CD1c-positive myeloid dendritic cell (primary cell): Measurements from ENCODE around the gene CDK6.
"Not testable (repeated sequence)": the region's sequence is repeated elsewhere in the genome, so short reads cannot be mapped to it uniquely, and the experiment has no call there.

Experiments used
- DNase-seq: peaks from one replicate; pipeline ENCODE4 v3.0.0-alpha.2; 2016; ENCODE audit errors: extremely low spot score

CDK6 gene

DNA sequence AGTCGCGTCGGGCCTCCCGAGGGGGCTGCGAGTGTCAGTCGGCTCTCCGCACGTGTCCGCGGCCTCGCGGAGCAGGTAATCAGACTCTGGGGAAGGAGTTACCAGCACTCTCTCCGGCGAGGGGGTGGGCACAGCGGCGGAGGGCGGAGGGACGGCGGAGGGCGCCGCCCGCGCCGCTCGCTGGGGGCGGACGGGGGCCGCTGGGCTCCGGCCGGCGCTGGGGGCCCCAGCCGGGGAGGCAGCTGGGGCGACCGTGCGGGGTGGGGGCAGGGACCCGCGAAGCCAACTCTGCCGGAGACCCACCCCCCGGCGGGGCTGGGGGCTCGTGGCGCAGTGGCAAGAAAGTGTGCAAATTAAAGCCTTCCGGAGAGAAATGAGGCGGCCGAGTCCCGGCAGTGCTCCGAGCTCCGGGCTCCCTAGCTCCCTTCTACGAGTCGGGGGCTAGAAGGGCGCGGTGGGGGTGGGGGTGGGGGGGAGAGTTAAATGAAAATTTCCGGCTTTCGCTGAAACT, at the start of gene CDK6:
TSS of gene CDK6 (minus strand) at position 85 of the 511 bp plus-strand sequence. CDS start 3,250 bp downstream, outside the sequence.
- peak; percentile 42 for DNase-seq

DNA sequence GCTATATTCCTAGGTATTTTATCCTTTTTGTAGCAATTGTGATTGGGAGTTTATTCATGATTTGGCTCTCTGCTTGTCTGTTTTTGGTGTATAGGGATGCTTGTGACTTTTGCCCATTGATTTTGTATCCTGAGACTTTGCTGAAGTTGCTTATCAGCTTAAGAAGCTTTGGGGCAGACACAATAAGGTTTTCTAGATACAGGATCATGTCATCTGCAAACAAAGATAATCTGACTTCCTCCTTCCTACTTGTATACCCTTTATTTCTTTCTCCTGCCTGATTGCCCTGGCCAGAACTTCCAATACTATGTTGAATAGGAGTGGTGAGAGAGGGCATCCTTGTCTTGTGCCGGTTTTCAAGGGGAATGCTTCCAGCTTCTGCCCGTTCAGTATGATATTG, 49.7 kb upstream of the CDK6 start:
- not testable (repeated sequence) for DNase-seq

DNA sequence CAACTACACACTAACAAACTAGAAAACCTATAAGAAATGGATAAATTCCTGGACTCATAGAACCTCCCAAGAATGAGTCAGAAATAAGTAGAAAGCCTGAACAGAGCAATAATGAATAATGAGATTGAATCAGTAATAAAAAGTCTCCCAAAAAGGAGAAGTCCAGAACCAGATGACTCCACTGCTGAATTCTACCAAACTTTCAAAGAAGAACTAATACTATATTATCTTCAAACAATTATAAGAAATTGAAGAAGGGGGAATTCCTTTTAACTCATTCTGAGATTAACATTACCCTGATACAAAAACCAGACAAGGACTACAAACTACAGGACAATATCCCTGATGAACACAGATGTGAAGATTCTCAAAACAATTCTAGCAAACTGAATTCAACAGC, 47.8 kb upstream of the CDK6 start:
- no peak for DNase-seq

DNA sequence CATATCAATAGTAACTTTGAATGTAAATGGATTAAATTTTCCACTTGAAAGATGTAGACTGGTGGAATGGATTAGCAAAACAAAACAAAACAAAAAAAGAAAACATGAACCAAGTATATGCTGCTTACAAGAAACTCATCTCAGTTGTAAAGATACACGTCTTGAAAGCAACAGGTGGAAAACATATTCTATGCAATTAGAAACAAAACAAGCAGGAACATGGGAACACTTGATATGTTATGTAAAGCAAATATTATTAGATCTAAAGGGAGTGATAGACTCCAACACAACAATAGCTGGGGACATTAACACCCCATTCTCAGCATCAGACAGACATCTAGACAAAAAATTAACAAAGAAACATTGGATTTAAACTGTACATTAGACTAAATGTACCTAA, 46.4 kb upstream of the CDK6 start:
- DNase-seq = no peak

DNA sequence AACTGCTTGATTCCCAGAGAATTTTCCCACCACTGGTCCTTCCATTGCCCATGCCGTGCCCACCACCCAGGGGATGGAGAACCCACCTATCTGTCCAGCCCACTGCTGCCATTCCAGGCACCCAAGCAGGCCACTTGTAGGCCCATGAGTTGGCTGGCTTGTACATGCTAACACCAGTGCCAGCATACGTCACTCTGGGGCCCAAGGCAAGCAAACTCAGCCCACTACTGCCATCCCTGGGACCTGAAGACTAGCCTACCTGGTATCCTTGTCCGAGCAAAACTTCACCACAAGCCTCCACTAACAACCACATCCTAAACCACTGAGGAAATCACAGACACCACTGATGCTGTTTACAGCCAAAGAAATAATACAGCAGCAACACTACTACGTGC, 44.7 kb upstream of the CDK6 start:
- no peak for DNase-seq

DNA sequence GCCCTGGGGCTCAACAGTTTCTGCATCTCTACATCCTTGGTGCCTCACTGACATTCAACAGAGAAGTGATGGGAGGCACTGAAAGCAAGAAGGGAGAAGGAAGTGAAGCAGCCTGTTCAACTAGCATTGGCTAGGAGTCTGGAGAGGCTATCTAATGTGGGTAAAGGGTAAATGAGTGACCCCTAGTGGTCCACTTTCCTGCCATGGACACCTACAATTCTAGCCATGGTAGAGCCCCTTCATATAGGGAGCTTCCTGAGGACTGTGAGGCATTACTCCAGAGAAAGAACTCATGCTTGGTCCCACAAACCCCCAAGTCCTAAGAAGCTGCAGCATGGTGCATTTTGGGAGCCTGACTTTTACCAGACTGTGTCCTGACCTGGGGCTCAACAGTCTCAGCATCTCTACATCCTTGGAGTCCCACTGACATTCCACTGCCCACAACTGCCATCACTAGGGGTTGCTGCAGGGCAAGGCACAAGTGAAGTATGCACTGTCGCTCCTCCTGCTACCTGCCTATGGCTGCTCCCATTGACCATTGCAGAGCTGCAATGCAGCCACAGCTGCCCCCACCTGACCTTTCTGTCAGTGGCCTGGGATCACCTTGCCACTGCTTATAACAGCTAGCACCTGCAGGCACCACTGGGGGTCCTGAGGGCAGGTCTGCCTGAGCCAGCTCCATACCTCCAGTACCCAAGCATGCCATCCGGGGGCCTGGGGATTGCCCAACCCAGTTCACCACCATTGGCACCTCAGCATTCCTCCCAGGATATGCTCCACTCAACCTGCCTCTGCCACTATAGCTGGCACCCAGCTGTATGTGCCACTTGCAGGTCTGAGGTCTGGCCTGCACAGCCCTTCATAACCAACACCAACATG, 44.1 kb upstream of the CDK6 start:
- DNase-seq = no peak

DNA sequence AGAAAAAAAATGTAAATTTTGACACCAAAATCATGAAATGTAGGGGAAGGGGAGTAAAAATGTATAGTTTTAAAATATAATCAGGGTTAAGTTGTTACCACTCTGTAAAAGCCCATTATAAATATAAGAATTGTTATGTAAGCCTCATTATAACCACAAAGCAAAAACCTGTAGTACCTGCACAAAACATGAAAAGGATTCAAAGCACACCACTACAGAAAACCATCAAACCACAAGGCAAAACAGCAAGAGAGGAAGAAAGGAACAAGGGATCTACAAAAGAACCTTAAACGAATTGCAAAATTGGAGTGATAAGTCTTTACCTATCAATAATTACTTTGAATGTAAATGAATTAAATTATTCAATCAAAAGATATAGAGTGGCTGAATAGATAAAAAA, 41.0 kb upstream of the CDK6 start:
- no peak for DNase-seq

DNA sequence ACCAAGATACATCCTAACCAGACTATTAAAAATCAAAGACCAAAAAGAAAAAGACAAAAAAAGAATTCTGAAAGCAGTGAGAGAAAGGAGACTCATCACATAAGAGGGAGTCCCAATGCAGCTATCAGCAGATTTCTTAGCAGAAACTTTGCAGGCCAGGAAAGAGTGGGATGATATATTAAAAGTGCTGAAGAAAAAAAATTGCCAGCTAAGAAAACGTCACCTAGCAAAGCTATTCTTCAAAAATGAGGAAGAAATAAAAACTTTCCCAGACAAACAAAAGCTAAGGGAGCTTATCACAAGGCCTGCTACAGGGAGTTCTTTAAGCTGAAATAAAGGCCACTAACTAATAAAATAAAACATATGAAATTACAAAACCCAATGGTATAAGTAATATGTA, 40.5 kb upstream of the CDK6 start:
- no peak for DNase-seq

DNA sequence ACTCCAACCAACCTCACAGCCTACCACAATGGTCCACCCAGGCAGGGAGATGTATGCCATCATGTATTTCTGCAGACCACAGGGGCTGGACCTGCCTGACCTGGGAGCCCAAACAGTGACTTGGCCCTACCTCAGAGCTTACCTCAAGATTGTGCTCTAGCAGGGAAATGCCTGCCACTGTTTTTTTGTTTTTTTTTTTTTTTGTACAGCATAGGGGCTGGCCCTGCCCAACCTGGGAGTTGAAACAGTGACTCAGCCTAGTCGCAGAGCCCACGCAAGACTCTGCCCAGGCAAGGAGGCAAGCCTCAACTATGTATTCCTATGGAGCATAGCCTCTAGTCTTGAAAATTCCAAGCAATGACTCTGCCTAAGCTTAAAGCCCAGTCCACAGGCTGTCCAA, 39.3 kb upstream of the CDK6 start:
- no peak for DNase-seq

DNA sequence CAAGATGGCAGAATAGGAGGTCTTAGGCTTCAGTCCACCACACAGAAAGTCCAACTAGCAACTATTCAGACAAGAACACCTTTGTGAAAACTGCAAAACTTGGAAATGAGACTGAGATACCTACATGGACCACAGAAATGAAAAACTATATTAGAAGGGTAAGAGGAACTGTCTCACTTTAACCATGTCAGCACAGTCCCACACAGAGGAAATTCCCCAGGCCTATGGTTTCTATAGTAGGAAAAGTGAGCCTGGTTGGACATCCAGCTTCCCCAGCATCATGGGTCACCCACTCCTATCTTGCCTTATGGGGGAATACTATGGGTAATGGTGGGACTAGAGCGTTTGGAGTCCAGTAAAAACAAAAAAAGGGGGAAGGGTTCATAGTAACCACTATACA, 38.8 kb upstream of the CDK6 start:
- DNase-seq = no peak

DNA sequence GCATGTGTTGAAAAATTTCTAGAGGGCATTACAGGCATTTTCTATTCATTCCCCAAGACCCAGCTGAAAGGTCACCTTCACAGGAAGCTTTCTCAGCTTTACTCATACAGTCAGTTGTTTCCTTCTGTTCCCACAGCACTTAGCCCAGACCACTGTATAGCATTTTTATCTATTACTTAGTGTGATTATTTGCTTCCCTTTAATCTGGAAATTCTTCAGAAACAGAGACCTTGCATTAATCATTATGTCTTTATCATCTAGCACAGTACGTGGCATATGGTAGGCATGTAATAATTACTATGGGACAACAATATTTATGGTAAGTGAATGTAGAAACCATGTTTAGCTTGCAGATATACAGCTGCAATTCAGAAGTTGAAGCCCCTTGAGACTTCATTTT, 38.2 kb upstream of the CDK6 start:
- DNase-seq = no peak

DNA sequence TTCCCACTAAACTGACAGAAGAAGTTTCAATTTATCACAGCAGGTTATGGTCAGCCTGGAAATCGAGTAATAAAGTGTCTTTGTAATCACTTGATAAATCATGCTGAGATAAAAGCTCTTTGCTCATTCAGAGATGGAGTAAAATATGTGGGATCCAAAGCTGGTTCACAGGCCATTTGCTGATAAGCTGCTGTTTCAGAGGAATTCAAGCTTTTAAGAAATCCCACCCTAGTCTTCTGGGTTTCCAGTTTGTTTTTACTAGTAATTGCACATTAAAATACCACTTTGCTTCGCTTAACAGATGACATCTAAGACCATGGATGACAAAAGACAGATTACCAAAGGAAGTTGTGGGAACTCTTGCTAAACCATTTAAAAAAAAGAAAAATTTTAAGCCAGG, 37.4 kb upstream of the CDK6 start:
- no peak for DNase-seq

DNA sequence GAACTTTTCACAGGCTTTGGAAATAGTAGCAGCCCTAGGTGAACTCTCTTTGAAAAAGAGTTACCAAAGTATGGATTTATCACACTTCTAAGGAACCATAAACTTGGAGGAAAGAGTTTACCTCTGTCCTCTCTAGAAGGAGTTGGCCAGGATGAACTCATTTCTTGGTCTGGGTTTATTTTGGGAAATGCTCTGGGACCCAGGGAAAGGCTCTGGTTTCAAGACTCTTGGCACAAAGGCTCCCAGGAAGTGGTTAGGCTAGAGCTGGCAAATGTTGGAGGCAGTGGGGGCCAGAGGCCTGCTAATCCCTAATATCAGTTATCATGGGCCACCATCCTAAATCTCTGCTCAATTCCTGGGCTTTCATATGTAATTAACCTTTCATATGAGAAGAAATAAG, 36.3 kb upstream of the CDK6 start:
- DNase-seq = no peak

DNA sequence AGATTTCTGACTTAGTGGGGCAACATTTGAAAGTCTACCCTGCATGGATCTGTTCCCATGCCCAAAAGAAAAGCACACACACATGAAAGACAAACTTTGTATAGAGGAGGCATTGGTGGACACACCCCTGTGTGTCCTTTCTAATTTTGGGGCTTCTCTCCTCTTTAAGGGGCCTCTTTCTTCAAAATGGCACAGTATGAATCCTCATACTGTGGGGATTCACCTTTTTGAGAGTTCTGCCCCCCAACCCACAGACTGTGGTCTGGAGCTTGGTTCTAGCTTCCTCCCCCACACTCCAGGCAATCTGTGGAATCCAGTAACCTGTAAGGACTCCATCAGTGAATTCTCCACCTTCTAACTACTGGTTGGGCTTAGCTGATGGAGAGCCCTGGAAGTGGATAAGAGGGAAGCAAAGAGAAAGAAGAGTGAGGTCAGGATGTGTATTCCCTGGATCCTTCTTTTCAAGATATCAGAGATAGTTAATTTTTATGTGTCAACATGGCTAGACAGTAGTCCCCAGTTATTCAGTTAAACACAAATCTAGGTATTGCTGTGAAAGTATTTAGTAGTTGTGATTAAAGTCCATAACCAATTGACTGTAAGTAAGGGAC, 32.4 kb upstream of the CDK6 start:
- no peak for DNase-seq

DNA sequence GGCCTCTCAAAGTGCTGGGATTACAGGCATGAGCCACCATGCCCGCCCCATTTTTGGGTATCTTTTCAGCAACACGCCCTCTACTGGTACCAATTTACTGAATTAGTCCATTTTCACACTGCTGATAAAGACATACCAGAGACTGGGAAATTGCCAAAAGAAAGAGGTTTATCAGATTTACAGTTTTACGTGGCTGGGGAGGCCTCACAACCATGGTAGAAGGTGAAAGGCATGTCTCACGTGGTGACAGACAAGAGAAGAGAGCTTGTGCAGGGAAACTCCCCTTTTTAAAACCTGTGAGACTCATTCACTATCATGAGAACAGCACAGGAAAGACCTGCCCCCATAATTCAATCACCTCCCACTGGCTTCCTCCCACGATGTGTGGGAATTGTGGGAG, 27.8 kb upstream of the CDK6 start:
- DNase-seq = peak; percentile 40

DNA sequence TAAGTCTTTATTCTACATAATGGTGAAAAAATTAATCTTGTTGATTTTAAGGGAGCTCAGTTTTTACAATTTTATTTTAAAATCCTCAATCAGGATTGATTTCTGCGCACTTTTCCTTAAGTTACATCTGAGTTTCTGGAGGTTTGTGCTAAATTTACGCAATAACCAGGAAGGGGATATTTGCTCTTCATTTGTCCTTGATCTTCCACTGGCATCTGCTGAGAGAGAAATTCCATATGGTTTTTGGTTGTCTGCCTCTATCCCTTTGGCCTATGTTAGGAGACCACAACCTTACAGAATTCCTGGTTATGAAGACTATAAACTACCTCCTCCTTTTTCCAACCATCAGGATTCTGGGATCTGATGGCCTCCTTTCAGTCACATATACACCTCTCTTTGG, 20.1 kb upstream of the CDK6 start:
- no peak for DNase-seq

DNA sequence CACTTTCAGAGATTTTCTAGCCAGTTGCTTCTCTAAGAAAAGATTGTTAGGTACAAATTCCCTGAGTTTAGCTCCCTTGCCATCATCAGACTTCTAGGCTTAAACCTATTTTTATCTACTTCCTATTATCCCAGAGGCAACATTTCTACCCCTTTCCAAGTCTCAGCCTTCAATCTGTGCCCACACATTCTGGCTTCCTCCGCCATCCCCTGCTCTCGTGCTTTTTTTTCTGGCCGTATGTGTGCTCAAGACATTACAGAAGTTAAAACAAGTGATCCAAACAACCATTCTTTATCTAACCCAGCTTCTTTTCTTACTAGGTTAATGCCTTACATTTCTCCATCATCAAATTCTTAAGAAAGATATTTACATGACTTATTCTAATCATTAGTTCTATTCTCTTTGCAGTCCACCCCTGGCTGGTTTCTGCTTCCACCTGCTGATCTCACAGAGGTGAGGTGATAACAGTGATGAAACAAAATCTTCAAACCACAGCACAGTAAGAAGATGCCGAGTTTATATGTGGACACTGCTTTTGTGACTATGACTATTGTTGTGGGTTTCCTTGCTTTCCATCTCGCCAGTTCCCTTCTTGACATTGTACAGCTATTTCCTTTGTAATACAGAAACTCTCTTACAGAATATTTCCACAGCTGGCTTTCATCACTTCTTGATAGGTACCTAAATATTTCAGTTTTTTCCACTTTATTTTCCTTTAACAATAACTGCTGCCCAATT, 18.3 kb upstream of the CDK6 start:
- no peak for DNase-seq

DNA sequence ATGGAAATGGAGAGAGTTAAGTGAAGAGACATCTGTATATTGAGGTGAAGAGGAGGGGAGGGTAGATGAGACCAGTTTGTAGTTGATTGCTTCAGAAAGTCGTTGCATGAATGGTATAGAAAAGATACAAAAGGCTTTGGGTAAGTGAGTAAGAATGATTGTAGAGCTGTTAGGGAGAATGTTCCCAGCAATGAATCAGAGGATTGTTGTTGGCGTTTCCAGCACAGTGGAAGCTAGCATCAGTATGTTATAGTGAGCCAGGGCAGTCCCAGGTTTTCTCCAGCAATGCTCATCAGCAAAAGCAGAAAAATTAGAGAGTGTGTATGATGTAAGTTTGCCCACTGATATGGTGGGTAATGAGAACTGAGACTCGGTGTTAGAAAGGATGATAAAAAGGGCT, 15.4 kb upstream of the CDK6 start:
- DNase-seq = no peak

DNA sequence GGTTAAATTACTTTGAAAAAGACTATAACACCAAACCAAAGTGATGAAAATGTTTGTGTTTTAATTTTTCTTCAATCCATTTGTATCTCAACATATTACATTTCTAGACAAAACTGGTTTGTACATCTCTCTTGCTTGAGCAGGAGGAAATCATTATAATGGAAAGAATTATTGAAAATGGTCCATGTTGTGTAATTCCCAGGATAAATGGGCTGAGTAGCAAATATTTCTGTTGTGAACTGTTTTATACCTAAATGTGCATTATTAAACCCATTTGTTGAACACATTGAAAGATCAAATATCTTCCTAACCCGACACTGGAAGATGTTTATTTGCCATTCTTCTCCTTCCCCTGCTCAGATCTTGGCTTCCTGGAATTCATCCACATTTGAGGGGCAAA, 14.1 kb upstream of the CDK6 start:
- no peak for DNase-seq

DNA sequence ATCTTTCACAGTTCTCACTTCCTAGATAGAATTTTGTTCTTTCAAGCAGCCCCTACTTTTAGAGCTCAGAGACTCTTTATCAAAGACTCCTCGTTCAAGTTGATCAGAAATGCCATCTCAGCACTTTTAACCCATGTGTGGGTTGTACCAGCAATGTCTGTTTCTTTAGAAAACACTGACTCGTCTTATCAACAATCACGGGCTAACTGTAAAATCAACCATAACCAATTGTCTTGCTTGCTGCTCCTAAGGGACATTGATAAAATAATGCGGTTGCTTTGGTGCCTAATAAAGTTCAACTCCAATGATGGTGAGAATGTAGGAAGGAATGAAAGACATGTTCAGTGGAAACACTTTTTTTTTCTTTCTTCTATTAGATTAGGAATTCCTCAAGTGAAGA, 12.9 kb upstream of the CDK6 start:
- DNase-seq = no peak

DNA sequence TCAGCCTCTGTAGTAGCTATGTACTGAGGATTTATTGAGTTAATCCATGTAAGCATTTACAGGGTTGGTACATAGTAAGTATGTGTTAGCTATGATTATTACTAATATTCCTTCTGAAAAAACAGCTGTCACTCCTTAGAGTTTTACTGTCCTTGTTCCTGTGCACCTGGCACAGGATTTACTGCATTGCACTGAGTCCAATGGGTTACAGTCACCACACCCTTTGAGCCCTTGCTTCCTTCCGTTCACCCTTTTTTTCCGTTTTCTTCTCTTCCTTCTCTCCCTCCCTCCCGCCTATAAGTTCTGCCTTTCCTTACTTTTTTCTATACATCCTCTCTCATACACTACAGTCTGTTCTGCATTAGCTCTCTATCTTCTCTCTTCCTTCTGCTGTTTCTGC, 12.5 kb upstream of the CDK6 start:
- no peak for DNase-seq

DNA sequence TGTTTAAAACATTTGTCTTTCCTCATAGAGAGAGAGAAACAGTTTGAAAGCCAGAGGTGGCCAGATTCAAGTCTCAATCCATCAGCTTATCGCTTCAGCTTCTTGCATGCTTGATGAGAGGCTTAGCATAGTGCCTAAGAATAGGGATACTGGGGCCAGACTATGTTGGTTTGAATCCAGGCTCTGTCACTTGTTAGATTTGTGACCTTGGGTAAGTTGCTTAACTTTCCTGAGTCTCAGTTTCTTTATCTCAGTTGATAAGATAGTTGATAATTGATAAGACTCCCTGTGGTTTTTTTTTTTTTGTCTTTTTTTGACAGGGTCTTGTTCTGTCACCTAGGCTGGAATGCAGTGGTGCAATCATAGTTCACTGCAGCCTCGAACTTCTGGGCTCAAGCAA, 12.1 kb upstream of the CDK6 start:
- no peak for DNase-seq

DNA sequence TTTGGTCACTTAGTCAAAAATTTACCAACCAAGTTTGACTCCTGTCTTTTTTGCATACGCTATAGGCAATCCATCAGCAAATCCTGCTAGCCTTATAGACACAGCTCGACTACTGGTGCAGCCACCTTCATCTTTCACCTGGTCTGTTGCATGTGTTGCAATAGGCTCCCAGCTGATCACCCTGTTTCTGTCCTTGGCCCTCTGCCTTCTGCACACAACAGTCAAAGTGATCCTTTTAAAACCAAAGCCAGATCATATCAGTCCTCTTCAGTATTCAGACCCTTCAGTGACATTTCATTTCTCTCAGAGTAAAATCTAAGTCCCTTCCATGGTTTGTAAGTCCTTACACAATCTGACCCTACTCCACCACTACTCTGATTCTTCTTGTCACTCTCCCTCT, 10.9 kb upstream of the CDK6 start:
- DNase-seq = no peak
